AG20443 (cell line): Measurements from ENCODE around the gene NAV3.

Source experiments
- DNase-seq: peaks from one replicate; pipeline ENCODE4 v3.0.0; 2012; ENCODE audit warnings: low spot score, mixed read lengths

The NAV3 gene

GRCh38 chr12:77980782-77981181 lies 150.1 kb downstream of the NAV3 start:
- DNase-seq = no peak

- no peak for DNase-seq
Measured at GRCh38 chr12:77983859-77984258, 153.2 kb downstream of the NAV3 start.

DNA sequence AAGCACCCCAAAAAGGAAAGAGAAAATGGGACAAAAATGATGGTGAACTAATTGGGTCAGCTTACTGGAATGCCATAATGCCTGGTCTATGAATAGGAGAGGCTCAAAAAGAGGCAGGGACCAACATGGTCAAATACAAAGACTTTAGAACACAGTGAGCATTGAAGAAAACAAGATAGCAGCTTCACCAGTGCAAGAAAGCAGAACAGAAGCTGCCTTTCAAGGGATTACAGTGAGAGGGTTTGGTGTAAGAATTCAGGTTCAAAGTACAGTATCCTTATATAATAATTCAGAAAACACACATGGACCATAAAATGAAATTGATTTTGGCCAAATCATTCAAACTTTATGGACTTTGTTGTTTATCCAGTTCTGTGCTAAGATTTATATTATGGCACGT lies 162.1 kb downstream of the NAV3 start:
- no peak for DNase-seq

DNA sequence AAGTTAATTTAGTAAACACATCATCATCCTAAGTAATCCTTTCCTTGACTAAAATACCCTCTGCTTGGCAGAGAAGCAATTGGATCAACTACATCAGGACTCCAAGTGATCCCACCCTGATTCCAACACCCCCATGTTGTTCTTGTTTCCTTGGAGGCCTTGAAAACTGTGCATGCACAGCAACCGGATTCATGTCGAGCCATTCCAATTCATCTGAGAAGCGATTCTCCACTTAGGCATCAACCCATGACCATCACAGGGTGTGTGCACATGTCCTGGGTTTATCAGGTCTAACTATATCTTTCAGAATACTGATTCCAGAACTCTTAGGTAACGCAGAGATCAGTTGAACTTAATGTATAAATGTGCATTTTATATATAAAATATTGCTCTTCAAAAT lies 163.0 kb downstream of the NAV3 start:
- no peak for DNase-seq

GRCh38 chr12:77995436-77996167 lies 164.9 kb downstream of the NAV3 start:
- peak; percentile 55 for DNase-seq

GRCh38 chr12:77996670-77997069 lies 166.0 kb downstream of the NAV3 start:
- DNase-seq = no peak

- DNase-seq = no peak
Measured at GRCh38 chr12:77998236-77998786, 167.6 kb downstream of the NAV3 start.

- no peak for DNase-seq
Measured at GRCh38 chr12:77999074-77999715, 168.5 kb downstream of the NAV3 start.

- no peak for DNase-seq
Measured at GRCh38 chr12:78002878-78003277, 172.2 kb downstream of the NAV3 start.

DNA sequence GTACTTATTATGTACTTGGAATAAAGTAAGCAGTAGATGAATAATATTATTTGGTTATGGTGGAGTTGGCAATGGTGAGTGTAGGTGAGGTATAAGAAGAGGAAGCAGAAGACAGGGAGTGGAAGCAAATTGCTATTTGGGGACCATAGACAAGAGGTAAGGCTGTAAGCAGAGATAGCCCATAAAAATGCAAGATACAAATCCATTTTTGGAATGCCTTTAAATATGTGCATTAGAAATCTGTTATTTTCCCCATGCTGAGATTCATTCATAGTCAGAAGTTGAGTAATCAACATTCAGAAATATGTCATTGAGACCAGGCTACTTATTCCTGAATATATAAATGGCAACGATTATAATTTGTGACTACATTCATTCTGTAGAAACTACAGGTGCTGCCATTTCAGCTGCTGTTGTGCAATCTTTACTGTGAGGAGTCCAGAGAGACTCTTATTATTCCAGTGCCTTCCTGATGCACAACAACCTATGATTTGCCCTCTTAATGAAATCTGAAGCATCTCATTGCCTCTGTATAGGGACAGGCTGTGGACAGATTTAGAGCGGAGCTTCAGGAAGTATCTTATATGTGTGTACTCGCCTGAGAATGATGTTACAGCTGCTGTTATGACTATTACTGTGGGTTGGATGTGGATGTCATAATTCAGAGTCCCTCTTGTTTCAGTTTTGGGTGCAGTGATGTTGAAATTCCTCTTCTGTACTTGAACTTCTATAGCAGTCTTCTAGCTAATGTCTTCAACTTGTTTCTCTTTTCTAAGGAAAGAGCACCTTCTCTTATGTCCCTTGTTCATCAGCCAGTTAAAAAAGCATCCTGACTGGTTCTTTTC lies 173.8 kb downstream of the NAV3 start:
- no peak for DNase-seq

DNA sequence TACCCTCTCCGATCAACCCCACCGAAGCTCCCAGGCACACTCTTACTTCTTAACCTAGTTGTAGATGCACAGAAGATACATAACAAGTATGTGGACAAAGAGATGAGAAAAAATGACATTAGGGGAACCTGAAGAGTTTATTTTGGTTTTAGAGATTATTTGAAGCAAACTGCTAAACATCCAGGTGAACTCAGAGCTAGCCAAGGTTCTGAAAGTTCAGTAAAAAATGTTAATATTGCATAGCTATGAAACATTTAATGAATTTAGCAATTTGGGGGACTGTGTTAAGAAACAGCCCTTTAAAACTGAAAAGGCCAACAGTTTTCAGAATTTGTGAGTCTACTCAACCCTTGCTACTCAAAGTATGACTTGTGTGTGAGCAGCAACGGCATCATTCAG lies 174.4 kb downstream of the NAV3 start:
- DNase-seq = no peak

DNA sequence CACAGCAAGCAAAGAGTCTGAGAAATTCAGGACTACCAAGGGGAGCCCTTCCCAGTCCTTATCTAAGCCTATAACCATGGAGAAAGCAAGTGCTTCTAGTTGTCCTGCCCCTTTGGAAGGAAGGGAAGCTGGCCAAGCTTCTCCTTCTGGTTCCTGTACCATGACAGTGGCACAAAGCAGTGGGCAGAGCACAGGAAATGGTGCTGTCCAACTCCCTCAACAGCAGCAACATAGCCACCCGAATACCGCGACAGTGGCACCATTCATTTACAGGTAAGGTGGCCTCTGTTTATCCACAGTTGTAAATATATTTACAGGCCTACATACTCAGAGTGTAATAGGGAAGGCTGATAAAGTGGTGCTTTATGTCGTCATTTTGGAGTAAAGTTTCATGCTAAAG lies 176.5 kb downstream of the NAV3 start:
- no peak for DNase-seq

DNA sequence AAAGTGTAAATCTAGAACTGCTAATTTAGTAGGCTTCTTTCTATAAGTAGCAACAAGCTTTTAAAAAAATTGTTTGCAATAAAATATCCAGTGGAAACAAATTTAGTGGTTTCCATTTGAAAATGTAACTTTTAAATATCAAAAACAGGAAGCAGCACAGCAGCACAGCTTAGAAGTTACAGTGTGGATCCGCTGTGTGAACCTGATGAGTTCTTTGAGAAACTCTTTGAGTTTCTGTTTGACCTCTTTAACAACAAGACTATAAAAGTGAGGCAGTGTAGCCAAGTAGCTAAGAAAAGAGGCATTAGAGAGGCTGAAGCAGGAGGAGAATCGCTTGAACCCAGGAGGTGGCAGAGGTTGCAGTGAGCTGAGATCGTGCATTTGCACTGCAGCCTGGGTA lies 178.3 kb downstream of the NAV3 start:
- DNase-seq = no peak

DNA sequence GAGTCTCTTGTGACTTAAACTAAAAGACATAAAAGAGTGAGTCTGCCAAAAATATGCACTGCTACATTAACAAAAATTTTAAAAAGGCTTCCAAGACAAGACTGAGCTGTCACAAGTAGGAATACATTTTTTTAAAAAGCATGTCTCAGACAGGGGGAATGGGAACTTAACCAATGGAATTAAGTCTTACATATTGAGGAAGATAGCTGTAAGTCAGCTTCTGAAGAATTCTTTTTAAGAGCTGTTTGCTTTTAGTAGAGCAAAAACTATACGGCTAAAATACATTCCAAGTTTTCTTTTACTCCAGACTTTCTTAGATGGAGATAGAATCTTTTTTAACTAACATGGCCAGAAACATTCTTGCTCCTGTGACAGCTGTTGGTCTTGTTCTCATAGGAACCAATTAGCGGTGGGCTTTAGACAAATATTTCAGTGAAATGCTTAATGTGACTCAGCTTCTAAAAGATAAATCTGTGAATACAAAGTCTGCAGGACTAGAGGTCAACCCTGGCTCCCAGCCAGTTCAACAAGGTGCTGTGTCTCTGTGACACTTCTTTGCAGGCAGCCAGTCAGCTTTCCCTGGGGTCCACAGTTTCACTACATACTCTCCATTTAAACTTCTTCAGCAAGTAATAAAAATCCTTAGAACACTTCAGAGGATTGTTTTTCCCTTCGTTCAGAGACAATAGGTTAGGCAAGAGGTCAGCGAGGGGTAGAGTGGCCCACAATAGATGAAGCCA lies 187.6 kb downstream of the NAV3 start:
- no peak for DNase-seq

- no peak for DNase-seq
Measured at GRCh38 chr12:78018939-78019338, 188.2 kb downstream of the NAV3 start.

GRCh38 chr12:78028426-78028825 lies 197.7 kb downstream of the NAV3 start:
- no peak for DNase-seq

GRCh38 chr12:78034025-78034424 lies 203.3 kb downstream of the NAV3 start:
- DNase-seq = peak; percentile 60

DNA sequence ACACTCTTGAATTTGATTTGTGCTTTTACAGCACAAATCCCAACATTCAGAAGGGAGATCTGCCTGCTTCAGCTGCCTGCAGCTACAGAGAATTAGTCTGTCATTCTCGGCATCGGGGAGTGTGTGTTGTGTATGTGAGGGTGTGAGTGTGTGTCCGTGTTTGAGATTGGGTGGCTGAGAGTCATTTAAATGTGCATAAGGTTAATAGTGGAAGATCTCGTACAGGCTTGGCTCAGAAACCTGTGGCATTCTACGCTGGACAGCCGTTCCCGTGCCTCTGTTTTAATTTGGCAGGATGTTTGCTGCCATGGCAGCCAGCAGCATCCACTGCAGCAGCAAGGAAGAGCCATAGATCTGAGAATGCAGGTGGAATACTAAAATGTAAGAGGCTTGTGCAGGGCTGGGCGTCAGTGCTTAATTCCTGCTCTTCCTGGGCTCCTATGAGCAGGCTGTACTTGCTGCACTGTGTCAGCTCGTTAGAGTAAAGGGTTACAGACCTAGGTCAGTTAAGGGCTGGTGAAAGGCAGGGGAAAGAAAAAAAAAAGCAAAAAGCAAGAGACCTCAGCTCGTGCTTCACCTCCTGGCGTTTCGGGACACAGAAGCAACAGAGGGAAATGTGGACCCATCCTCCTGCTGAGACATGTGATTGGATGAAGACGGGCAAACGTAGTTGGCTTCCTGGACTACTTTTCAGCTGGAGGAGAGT lies 205.4 kb downstream of the NAV3 start:
- no peak for DNase-seq

DNA sequence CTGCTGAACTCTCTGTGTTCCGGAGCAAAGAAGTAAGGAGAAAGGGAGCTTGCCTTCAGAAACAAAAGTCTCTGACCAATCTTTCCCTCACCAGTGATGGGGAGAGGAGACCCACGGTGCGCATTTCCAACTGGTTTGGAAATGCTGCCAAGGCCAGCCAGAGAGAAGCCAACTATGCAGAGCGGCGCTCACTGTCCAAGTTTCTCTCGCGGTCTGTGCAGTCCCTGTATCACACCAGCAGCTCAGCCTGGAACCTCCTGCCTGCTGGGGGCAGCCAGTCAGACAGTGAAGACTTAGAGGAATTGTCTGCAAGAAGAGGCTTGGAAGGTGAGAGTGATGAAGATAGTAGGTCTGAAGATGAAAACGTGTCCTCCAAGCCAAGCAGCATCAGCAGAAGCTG lies 206.2 kb downstream of the NAV3 start:
- DNase-seq = no peak

DNA sequence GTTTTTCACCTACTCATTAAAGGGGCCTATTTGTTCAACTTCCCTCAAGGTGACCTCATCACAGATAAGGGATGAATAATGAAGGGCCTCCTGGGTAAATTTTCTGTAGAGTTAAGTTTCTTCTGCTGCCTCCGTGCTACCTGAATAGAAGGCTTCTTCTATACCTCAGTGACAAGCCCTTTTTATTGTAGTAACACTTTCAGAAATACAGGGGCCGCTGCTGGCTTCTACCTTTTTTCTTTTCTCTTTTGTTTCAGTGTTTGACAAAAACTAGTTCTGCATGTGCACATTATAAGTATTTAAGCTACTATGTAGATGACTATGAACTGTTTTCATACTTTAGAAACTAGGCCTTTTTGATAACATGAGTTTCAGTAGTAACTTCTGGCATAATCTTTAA lies 207.0 kb downstream of the NAV3 start:
- no peak for DNase-seq

DNA sequence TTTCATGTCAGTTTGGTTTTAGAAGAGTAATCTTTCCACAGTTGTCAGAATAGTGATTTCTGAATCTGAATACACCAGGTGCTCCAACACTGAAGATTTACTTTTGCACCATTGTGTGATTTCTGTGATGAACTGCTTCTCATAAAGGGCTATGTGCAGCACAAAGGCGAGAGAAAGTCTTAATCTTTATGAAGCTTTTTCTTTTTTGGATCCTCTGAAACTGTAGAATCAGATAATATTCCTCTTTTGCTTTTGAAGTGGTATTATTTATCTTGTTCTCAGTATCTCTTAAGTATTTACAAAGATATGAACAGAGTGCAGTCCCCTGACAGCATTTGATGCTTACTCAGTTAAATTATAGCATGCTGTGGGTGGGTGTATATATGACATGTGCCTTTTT lies 207.8 kb downstream of the NAV3 start:
- no peak for DNase-seq
